IPS-NIHi11 (cell line): ENCODE measurements around the gene ITGA3.

Experiments
- DNase-seq: peaks from one replicate; pipeline ENCODE4 v3.0.0; 2012; ENCODE audit warnings: mixed read lengths, low spot score

Gene ITGA3

DNA sequence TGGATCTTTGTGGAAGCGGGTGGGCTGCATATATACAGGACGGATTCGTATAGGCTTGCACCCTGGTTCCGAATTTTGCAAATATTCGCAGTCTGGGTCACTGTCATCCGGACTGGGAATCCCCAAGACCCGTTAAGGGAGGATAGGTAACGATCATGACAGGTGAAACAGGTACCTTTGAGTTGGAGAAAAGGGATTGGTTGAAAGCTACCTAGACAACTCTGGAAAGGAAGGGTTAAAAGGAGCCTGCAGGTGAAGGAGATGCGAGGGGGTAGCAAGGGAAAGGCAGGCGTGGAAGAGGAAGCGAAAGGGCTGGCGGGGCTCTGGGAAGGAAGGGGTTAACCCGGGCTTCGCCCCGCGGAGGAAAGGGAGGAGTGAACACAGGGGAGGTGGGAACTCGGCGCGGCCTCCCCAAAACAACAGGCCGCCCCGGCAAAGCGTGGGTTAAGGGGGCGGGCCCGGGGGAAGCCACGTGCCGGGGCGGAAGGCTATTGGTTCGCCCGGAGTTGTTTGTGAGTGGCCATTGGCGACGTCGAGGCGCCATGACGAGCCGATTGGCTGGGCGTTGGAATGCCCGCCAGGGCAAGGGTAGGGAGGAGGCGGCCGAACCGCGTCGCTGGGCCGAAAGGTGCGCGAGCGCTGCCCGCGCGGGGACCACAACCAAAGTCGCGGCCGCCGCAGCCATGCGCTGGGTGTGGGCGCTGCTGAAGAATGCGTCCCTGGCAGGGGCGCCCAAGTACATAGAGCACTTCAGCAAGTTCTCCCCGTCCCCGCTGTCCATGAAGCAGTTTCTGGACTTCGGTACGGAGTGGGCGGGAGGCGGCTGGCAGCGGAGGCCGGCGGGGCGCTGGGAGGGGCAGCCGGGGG, 39.1 kb downstream of the ITGA3 start, which contains the start of gene PDK2:
PDK2 (plus strand) TSS at position 599 of the 867 bp plus-strand sequence; CDS start at position 684, 85 bp downstream.
- DNase-seq: peak; percentile 99

DNA sequence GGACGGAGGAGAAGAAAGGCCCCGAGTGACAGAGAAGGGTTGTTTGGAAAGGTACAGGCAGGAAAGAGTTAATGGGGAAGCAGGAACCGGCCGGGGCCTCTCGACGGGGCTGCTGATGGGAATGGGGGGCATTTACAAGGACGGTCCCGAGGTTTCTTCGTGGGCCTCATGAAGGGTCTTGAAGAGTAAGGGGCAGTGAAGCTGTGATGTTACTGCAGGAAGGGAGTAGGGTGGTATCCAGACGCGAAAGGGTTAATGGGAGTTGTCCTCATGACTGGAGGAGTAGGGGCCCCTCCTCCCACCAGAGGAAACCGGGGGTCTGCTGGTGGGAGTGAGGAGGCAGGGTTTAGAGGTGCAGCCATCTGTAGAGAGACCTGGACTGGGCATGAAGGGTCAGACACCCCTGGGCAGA, 39.7 kb downstream of the ITGA3 start:
- DNase-seq: peak; percentile 72

GRCh38 chr17:50096092-50096491, 40.2 kb downstream of the ITGA3 start:
- DNase-seq: no peak

GRCh38 chr17:50096758-50097157, 40.8 kb downstream of the ITGA3 start:
- DNase-seq: no peak

- DNase-seq: no peak
Observed at GRCh38 chr17:50097455-50097854, 41.5 kb downstream of the ITGA3 start.

GRCh38 chr17:50097926-50098325, 42.0 kb downstream of the ITGA3 start:
- DNase-seq: no peak

DNA sequence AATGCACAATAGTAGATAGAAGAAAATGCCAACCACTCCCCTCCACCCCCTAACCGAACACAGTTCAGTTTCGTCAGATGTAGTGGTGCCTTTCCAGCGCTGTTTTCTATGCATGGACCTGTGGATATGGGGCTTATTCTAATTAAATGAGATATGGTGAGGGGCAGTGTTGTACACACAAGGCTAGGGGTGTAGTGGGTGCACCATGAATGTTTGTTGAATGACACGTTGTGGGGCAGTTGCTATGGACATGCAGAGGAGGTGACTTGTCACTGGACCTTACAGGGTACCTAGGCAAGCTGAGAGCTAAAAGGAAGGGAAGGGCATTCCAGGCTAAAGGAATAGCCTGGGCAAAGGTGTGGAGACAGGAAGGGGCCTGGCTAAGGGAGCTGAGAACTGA, 42.7 kb downstream of the ITGA3 start:
- DNase-seq: no peak

- DNase-seq: no peak
Observed at GRCh38 chr17:50099003-50099402, 43.1 kb downstream of the ITGA3 start.

- no peak for DNase-seq
Observed at GRCh38 chr17:50100480-50100883, 44.6 kb downstream of the ITGA3 start.

GRCh38 chr17:50100921-50101345, 45.0 kb downstream of the ITGA3 start:
- DNase-seq: peak; percentile 44

DNA sequence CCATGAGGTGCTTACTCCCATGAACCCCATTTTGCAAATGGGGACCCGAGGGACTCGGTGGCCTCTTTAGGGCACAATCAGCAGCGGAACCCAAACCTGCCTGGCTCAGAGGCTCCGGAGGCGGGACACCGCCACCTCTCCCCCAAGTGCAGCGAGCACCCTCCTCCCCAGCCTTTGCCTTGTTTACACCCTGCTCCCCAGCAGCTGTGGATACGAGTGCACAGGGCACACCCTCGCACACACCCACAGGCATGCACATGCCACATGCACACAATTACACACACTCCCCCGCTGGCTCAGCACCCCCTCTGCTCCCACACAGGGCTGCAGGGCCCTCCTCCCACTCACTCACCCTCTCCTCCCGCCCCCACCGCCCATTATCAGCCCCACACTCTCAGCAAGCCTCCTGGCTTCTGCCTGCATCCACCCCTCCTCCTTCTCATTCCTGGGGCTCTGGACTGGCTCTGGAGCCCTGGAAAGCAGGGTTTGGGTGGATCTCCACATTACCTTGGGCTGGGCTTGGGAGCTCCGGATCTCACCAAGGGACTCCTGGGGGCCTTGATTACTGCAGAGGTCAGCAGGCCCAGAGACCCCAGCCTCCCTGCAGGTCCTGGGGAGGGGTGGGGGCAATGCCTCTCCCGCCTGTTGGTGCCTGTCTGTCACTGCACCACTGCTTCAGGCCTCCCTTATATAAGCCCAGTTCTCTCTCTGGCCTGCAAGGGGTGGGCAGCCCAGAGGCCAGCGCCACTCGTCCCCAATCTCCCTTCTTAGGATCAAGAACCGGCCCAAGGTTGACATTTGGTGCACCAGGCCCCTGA, 45.6 kb downstream of the ITGA3 start:
- no peak for DNase-seq

- no peak for DNase-seq
Observed at GRCh38 chr17:50102164-50102991, 46.5 kb downstream of the ITGA3 start.

- no peak for DNase-seq
Observed at GRCh38 chr17:50103252-50103651, 47.3 kb downstream of the ITGA3 start.

DNA sequence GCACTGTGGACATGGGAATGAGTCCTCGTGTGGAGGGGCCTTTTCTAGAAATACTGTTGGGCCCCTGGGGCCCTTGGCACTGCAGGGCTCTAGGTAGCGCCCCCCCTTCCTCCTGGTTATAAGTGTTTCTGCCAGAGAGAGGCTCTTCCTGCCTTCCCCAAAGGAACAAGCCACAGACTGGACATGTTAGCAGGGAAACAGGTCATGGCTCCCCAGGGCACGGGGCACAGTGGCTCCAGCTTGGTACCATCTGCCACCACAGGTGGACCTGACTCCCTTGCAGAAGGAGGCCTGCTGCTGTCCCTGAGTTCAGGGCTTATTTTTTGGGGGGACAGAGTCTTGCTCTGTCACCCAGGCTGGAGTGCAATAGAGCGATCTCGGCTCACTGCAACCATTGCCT, 48.0 kb downstream of the ITGA3 start:
- DNase-seq: no peak

- DNase-seq: no peak
Observed at GRCh38 chr17:50105811-50106210, 49.9 kb downstream of the ITGA3 start.

DNA sequence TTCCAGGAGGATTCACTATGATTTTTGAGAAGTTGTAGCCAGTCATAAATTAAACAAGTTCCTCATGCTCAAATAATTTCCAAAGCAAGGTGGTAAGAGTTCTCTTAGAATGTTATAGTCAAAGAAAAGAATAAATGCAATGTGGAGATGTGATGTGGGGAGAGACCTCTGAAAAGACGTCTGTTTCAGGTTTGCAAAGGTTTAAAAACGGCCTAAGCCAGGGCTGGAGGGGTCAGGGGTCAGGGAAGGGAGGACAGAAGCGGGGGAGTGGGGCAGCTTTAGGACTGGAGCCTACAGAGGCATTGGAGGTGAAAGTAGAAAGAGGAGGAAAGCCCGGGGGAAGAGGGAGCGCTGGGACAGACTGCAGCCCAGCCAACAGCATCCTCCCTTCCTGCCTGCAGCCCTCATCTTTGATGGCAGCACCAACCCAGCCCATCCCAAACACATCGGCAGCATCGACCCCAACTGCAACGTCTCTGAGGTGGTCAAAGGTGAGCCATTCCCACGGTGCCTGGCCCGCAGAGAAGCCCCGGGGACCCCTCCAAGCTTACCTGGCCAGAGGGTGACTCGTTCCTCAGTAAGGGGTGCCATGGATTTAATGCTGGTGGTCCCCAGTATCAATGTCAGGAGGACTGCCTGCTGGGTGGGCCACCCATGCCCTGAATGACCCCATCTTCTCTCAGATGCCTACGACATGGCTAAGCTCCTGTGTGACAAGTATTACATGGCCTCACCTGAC, 50.7 kb downstream of the ITGA3 start:
- no peak for DNase-seq

DNA sequence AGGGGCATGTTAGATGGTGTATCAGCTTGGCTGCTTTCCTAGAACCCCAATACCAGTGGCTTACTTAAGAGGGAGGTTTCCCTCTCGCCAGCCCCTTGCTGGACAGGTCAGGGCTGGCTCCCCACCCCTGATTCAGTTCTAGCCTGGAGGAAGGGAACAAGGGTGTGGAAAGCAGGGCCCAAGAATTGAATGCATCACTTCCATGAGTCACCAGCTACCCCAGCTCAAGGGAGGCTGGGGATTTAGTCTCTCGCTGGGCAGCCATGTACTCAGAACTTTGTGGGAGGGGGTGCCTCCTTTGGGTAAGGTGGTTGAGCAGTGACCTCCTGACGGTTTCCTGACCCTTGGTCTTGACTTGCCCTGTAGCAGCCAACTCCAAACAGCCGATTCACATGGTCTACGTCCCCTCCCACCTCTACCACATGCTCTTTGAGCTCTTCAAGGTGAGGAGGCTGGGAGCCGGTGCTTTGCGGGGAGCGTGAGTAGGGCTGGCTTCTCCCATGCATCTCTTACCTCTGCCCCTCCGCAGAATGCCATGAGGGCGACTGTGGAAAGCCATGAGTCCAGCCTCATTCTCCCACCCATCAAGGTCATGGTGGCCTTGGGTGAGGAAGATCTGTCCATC, 52.0 kb downstream of the ITGA3 start:
- DNase-seq: no peak

- DNase-seq: no peak
Observed at GRCh38 chr17:50108556-50108955, 52.6 kb downstream of the ITGA3 start.

DNA sequence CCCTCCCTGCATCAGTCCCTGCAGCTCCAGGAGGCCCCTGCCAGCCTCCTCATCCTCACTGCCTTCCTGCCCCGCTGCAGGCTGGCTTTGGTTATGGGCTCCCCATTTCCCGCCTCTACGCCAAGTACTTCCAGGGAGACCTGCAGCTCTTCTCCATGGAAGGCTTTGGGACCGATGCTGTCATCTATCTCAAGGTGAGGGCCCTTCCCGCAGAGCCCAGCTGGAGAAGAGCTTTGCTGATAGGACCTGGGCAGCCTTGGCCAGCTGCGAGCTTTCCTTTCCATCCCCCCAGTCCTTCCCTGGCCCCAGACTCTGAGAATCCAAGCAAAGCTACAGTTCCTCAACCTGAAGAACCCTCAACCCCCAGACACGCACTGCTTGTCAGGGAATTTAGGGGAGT, 53.3 kb downstream of the ITGA3 start:
- no peak for DNase-seq

- no peak for DNase-seq
Observed at GRCh38 chr17:50109785-50110184, 53.9 kb downstream of the ITGA3 start.
